Nephron progenitor cell (in vitro differentiated cells): ENCODE data around the gene CD79A.

Experiments
- DNase-seq: peaks from one replicate; pipeline ENCODE4 v3.0.0; 2021
- H3K27ac Mint-ChIP-seq: 2 replicates; pipeline ENCODE4 v1.8.0; 2021; ENCODE audit warnings: mild to moderate bottlenecking, moderate library complexity, mixed read lengths
- H3K27me3 Mint-ChIP-seq: 2 replicates; pipeline ENCODE4 v1.8.0; 2021; ENCODE audit warnings: mild to moderate bottlenecking, low read depth, mixed read lengths; ENCODE audit not compliant: poor library complexity
- H3K36me3 Mint-ChIP-seq: 2 replicates; pipeline ENCODE4 v1.8.0; 2021; ENCODE audit warnings: low read depth, mixed read lengths
- H3K4me1 Mint-ChIP-seq: 2 replicates; pipeline ENCODE4 v1.8.0; 2021; ENCODE audit warnings: mixed read lengths
- H3K4me3 Mint-ChIP-seq: 2 replicates; pipeline ENCODE4 v1.8.0; 2021; ENCODE audit warnings: mild to moderate bottlenecking, moderate library complexity, mixed read lengths
- H3K9me3 Mint-ChIP-seq: 2 replicates; pipeline ENCODE4 v1.8.0; 2021; ENCODE audit warnings: mild to moderate bottlenecking, moderate library complexity, mixed read lengths
- CTCF ChIP-seq: fragments of 200-600 bp; sonication (generic); IDR thresholded peaks from 2 replicates; pipeline ENCODE4 v1.5.0; 2021; ENCODE audit warnings: antibody characterized with exemption

Gene CD79A

GRCh38 chr19:41860419-41861115 is 16.5 kb upstream of the CD79A start:
- Mint-ChIP-seq H3K36me3 (peaks cover 47% of the 10 kb centered on the region), H3K4me3 (peak overlapping the region; percentile 94), H3K9me3 (no peaks in the 10 kb centered on the region), H3K27me3 (peaks cover 29% of the 10 kb centered on the region), H3K27ac (peak overlapping the region; percentile 94), H3K4me1 (peaks cover 43% of the 10 kb centered on the region)
- no peak for DNase-seq
- TF ChIP-seq CTCF = no peak

GRCh38 chr19:41861116-41861768 is 15.8 kb upstream of the CD79A start:
- H3K4me1 Mint-ChIP-seq = peaks cover 43% of the 10 kb centered on the region
- no peak for DNase-seq
- no peak for TF ChIP-seq CTCF
- peaks cover 23% of the 10 kb centered on the region for H3K27me3 Mint-ChIP-seq
- peak overlapping the region; percentile 94 for H3K4me3 Mint-ChIP-seq
- peak overlapping the region; percentile 94 for H3K27ac Mint-ChIP-seq
- no peaks in the 10 kb centered on the region for H3K9me3 Mint-ChIP-seq
- peaks cover 51% of the 10 kb centered on the region for H3K36me3 Mint-ChIP-seq

- H3K36me3 Mint-ChIP-seq = peaks cover 53% of the 10 kb centered on the region
- DNase-seq = no peak
- no peak for TF ChIP-seq CTCF
- H3K4me3 Mint-ChIP-seq = peak overlapping the region; percentile 94
- peak overlapping the region; percentile 82 for H3K27ac Mint-ChIP-seq
- no peaks in the 10 kb centered on the region for H3K9me3 Mint-ChIP-seq
- peaks cover 17% of the 10 kb centered on the region for H3K27me3 Mint-ChIP-seq
- peaks cover 43% of the 10 kb centered on the region for H3K4me1 Mint-ChIP-seq
Measured at GRCh38 chr19:41861846-41862245, 15.2 kb upstream of the CD79A start.

- Mint-ChIP-seq H3K27ac (no peak overlapping the region), H3K36me3 (peaks cover 53% of the 10 kb centered on the region), H3K9me3 (no peaks in the 10 kb centered on the region), H3K27me3 (peaks cover 11% of the 10 kb centered on the region), H3K4me1 (peaks cover 43% of the 10 kb centered on the region), H3K4me3 (peak overlapping the region; percentile 94)
- TF ChIP-seq CTCF = no peak
- no peak for DNase-seq
Measured at GRCh38 chr19:41862445-41862986, 14.6 kb upstream of the CD79A start.

- Mint-ChIP-seq H3K4me3 (peak overlapping the region; percentile 24), H3K36me3 (peaks cover 61% of the 10 kb centered on the region), H3K4me1 (peaks cover 50% of the 10 kb centered on the region), H3K27ac (peak overlapping the region; percentile 54), H3K9me3 (no peaks in the 10 kb centered on the region), H3K27me3 (peaks cover 4% of the 10 kb centered on the region)
- TF ChIP-seq CTCF = no peak
- DNase-seq = no peak
Measured at GRCh38 chr19:41863209-41863931, 13.7 kb upstream of the CD79A start.
